Hippocampal formation (tissue), 2 donors: Measurements from ENCODE around the gene ACR.
A peak's percentile ranks its signal among the peaks of the same experiment; 100 is the strongest.
"Not testable (repeated sequence)": the region's sequence is repeated elsewhere in the genome, so short reads cannot be mapped to it uniquely, and the experiment has no call there.

Source experiments
- DNase-seq, 2 donors: peaks; one replicate each; lab custom pipeline; 2025; lab: John Stamatoyannopoulos, UW

ACR gene

GRCh38 chr22:50732681-50733080 lies 5.3 kb upstream of the ACR start:
- no peak for DNase-seq

- DNase-seq = peak; percentile 52 to 60
These were observed 4.3 kb upstream of the ACR start for GRCh38 chr22:50733521-50734342.

GRCh38 chr22:50734343-50734771 lies 3.6 kb upstream of the ACR start:
- no peak for DNase-seq

GRCh38 chr22:50734986-50735738 lies 2.8 kb upstream of the ACR start:
- DNase-seq = no peak

GRCh38 chr22:50735739-50736030 lies 2.3 kb upstream of the ACR start:
- DNase-seq = no peak

- no peak for DNase-seq
These were observed 734 bp downstream of the ACR start for GRCh38 chr22:50738649-50739227.

GRCh38 chr22:50739279-50739691 lies 1.3 kb downstream of the ACR start:
- DNase-seq = no peak

- DNase-seq = no peak
These were observed 1.9 kb downstream of the ACR start for GRCh38 chr22:50739894-50740293.

GRCh38 chr22:50740714-50741113 lies 2.7 kb downstream of the ACR start:
- DNase-seq = not testable (repeated sequence)

GRCh38 chr22:50744424-50744823 lies 6.4 kb downstream of the ACR start:
- not testable (repeated sequence) for DNase-seq

- not testable (repeated sequence) for DNase-seq
These were observed 9.5 kb downstream of the ACR start for GRCh38 chr22:50747521-50747920.

- DNase-seq = not testable (repeated sequence)
These were observed 10.6 kb downstream of the ACR start for GRCh38 chr22:50748630-50749029.

GRCh38 chr22:50749302-50750074 lies 11.5 kb downstream of the ACR start:
- not testable (repeated sequence) for DNase-seq

- not testable (repeated sequence) for DNase-seq
These were observed 17.2 kb downstream of the ACR start for GRCh38 chr22:50755251-50755650.

GRCh38 chr22:50756406-50756805 lies 18.4 kb downstream of the ACR start:
- not testable (repeated sequence) for DNase-seq

GRCh38 chr22:50756949-50757491 lies 19.0 kb downstream of the ACR start:
- not testable (repeated sequence) for DNase-seq

GRCh38 chr22:50759597-50760341 lies 21.8 kb downstream of the ACR start:
- not testable (repeated sequence) for DNase-seq

- not testable (repeated sequence) for DNase-seq
These were observed 23.8 kb downstream of the ACR start for GRCh38 chr22:50761829-50762228.

GRCh38 chr22:50764288-50764687 lies 26.3 kb downstream of the ACR start:
- not testable (repeated sequence) for DNase-seq

GRCh38 chr22:50775132-50775531 lies 37.1 kb downstream of the ACR start:
- DNase-seq = not testable (repeated sequence)

GRCh38 chr22:50777631-50778030 lies 39.6 kb downstream of the ACR start:
- not testable (repeated sequence) for DNase-seq
